GM18526 (cell line): ENCODE data around the gene ADCYAP1R1.

Experiments used
- POLR2A ChIP-seq: IDR thresholded peaks from 3 replicates; pipeline ENCODE4 v1.6.1; 2011; ENCODE audit not compliant: insufficient read length; ENCODE audit errors: extremely low read depth

The ADCYAP1R1 gene

DNA sequence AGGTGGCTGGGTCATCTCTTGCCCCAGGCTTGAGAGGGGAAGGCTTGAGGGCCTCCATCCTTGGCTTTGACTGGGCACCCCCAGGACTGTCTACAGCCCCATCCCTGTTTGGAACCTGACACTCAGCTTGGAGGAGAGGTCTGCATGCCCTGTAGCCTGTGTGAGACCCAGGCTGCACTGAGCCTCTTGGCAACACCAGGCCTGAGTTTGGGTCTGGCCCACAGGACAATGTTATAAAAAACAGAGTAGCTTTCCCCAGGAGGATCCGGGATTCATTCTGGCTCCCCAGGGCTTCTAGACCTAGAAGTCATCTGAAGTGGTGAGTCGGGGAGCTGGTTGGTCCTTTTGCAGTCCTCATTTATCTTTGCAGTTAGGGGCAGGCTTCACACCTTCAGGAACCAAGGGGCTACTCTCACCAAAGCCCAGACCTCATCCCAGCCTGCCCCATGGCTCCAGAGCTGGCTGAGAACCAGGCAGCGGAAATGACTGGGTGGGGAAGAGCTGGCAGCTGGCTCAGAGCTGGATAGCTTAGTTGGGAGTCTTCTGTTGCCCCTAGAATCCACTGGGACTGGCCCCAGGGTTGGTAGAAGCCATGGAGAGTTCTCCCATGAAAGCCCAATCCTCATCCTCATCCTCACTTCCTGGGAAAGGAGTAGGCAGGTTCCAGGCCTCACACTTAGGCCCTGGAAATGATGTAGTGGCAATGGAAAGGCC is 68.8 kb downstream of the ADCYAP1R1 start:
- TF ChIP-seq POLR2A = no peak

DNA sequence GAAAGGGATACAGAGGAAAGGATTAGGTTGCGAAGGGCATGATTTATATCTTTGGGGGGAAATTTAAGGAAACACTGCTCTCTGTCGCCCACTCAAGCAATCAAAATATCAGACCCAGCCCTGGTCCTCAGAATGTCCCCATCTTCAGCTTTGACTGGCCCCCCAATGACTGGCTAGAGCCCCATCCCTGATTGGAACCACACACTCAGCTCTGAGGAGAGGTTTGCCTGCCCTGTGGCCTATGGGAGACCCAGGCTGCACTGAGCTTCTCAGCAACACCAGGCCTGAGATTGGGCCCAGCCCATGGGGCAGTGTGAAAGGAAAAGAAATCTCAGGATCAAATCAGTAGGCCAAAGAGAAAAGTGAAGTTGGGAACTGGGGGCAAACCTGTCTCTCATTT is 69.5 kb downstream of the ADCYAP1R1 start:
- TF ChIP-seq POLR2A = no peak

DNA sequence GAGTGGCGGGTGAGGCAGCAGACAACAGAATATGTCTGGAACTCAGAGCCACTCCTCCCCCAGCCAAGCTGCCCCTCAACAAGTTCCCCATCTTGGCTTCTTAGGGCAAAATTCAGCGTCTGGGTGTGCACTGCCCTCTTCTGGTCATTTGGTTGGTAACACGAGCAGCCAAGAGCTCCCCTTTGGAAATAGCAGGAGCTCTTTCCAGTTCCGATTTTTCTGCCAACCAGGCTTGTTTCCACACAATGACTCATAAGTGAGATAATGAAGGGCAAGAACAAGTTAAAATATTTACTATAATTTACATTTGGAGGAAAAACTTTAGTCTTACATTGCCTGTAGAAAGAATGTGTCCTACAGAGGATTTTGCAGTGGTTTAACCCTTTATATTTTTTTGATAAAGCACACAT is 70.5 kb downstream of the ADCYAP1R1 start:
- TF ChIP-seq POLR2A = no peak

GRCh38 chr7:31123321-31123720 is 71.2 kb downstream of the ADCYAP1R1 start:
- no peak for TF ChIP-seq POLR2A

- TF ChIP-seq POLR2A = no peak
Measured at GRCh38 chr7:31123726-31124125, 71.6 kb downstream of the ADCYAP1R1 start.

- TF ChIP-seq POLR2A = no peak
Measured at GRCh38 chr7:31125171-31125570, 73.1 kb downstream of the ADCYAP1R1 start.

DNA sequence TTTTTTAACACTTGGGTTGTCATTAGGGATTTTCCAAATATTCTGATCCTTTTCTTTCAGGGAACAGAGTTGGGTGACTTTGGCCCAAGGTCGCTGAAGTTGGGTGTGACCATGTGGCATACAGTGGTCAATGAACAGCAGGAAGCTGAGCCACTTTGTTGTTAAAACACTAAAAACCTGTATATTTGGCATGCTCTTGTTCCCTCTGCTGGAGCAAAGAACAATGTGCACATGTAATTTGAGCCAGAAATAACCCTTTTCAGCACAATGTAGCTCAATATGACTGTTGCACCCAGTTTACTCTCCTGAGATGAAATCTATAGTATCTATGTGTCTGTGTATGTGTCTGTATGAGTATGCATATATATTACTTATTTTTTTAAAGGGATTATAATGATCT is 74.9 kb downstream of the ADCYAP1R1 start:
- TF ChIP-seq POLR2A = no peak

- TF ChIP-seq POLR2A = no peak
Measured at GRCh38 chr7:31129067-31129466, 77.0 kb downstream of the ADCYAP1R1 start.

DNA sequence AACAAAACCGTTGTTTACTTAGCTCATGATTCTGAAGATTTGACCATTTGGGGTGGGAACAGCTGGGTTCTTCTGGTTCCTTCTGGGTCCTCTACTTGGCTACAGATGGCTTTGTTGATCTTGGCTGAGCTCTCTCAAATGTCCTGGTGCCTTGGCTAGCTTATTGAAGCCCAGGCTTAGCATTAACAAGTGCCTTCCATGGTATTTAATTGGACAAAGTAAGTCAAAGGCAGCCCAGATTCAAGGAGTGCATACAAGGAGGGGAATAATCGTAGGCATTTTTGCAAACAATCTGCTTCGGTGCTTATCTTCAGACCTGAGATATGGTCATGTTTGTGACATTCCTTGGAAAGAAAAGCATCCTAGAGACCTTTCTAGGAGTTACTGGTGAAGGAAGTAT is 81.4 kb downstream of the ADCYAP1R1 start:
- TF ChIP-seq POLR2A = no peak

DNA sequence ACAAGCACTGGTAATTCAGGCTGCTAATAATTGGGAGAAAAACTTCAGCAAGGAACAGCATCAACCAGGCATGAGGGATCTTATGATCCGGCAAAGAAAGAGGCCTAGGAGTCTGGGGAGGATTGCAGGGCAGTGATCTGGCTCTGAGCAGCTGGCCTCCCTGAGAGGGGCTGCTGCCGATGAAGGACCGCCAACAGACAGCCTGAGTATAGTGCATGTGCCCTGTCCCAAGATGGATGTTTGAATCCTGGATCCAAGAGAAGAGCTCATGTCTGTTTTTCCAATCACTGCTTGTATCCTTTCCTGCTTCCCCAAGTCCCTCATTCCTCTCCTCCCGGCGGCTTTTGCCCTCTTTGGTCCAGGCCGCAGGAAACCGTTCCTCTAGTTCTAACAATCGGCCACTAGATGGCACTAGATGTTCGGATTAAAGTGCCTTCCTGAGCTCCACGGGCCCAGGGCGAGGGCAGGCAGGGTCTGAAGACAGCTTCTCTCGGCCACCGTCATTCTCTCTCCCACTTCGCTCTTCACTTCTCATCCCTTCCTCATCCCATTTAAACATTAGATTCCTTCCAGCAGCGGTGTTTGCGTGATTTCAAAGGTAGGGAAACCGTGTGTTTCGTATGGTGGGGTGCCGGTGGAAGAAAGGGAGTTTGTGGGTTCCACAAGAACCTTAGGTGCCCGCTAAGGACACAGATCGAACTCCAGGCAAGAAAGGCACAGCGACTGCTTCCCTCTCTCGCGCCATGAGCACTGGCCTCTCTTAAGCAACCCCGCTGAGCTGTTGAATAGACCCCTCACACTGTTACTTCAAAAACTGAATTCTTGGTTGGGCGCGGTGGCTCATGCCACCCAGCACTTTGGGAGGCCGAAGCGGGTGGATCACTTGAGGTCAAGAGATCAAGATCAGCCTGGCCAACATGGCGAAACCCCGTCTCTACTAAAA is 82.4 kb downstream of the ADCYAP1R1 start:
- TF ChIP-seq POLR2A = no peak

DNA sequence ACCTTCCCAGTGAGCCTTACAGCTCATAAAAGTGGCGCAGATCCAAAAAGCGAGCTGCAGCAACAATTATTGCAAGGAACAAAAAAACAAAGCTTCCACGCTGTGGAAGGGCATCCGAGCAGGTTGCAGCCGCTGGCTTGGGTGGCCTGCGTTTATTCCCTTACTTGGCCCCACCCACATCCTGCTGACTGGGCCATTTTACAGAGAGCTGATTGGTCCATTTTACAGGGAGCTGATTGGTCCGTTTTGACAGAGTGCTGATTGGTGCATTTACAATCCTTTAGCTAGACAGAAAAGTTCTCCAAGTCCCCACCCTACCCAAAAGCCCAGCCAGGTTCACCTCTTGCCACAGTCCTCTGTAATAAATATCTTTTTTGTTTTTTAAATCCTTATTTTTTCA is 85.1 kb downstream of the ADCYAP1R1 start:
- no peak for TF ChIP-seq POLR2A

- TF ChIP-seq POLR2A = no peak
Measured at GRCh38 chr7:31145339-31145738, 93.2 kb downstream of the ADCYAP1R1 start.

DNA sequence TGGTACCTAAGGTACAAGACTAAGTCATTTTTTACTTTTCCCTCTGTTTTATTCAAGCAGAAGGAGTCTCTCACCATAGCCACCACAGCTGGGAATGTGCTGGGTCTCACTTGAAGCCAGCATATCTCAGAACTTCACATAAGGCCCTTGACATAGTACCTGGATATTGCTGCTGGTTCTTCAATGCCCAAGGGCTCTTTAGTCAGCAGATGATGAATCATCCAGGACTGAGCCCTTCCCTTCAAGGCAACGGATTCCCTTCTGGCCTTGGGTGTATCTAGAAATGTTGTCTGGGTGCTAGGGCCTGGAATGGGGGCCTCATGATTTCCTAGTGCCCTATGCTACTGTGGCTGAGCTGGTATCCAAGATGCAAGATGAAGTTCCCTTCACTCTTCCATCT is 93.9 kb downstream of the ADCYAP1R1 start:
- TF ChIP-seq POLR2A = no peak

- no peak for TF ChIP-seq POLR2A
Measured at GRCh38 chr7:31146538-31146937, 94.4 kb downstream of the ADCYAP1R1 start.

DNA sequence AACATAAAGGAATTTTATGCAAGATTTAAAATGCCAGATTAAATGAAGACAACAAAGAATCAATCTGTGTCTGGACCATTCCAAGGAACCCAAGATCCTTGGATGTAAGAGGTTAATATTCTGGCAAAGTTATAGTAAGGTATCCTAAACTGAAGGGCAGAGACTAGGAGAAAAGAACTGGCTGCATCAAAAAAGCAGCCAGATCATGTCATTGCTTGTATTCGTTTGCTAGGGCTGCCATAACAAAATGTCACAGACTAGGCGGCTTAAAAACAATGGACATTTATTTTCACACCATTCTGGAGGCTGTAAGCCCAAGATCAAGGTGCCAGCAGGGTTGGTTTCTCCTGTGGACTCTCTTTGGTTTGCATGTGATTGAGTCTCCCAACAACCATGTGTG is 99.7 kb downstream of the ADCYAP1R1 start:
- no peak for TF ChIP-seq POLR2A

GRCh38 chr7:31160941-31161340 is 108.8 kb downstream of the ADCYAP1R1 start:
- no peak for TF ChIP-seq POLR2A
